Thoracic aorta (tissue), 2 donors: ENCODE measurements around the gene NDFIP2. TPM values are rescaled to one million over a fixed set of nuclear protein-coding genes. Genes with fewer than 3 reads are reported as not detected.

Experiments used
- ATAC-seq: fragments of 150-250 bp; one replicate; pipeline ENCODE4 v1.8.0; 2017; ENCODE audit warnings: low read depth; ENCODE audit not compliant: insufficient number of reproducible peaks, low FRiP score
- DNase-seq: peaks from one replicate; pipeline ENCODE4 v3.0.0-alpha.2; 2020; ENCODE audit warnings: low spot score
- H3K27ac ChIP-seq, 2 donors: fragments of 200-600 bp; sonication (generic); 1 replicate in 1 of 2; 2 replicates in 1 of 2; pipeline ENCODE4 v1.5.1; 2016; ENCODE audit warnings: mild to moderate bottlenecking in 2 of 2, moderate library complexity in 2 of 2
- H3K27me3 ChIP-seq: fragments of 200-600 bp; sonication (generic); replicated peaks from 2 replicates; pipeline ENCODE4 v1.6.0; 2016; ENCODE audit warnings: mild to moderate bottlenecking; ENCODE audit not compliant: insufficient read depth
- H3K36me3 ChIP-seq: fragments of 200-600 bp; sonication (generic); one replicate; pipeline ENCODE4 v1.5.1; 2016
- H3K4me1 ChIP-seq, 2 donors: fragments of 200-600 bp; sonication (generic); 1 replicate in 1 of 2; 2 replicates in 1 of 2; pipeline versions ENCODE4 v1.5.1 to v1.6.0; 2016; ENCODE audit warnings: low read depth in 2 of 2, mild to moderate bottlenecking in 1 of 2; ENCODE audit not compliant: control insufficient read depth in 1 of 2
- H3K4me3 ChIP-seq: fragments of 200-600 bp; sonication (generic); 2 replicates; pipeline ENCODE4 v1.5.1; 2016; ENCODE audit warnings: mild to moderate bottlenecking
- H3K9me3 ChIP-seq: fragments of 200-600 bp; sonication (generic); 2 replicates; pipeline ENCODE4 v1.5.1; 2016
- CTCF ChIP-seq: fragments of 200-600 bp; sonication (generic); IDR thresholded peaks from one replicate; pipeline ENCODE4 v1.5.1; 2019; ENCODE audit warnings: antibody characterized with exemption
- total RNA-seq, 2 donors: library from RNA; depleted of rRNA; stranded (reverse); fragments of >200 nt; gene quantifications; one replicate each; pipeline versions ENCODE4 v1.1.0 to v1.2.3, GENCODE V29; 2016

Gene NDFIP2
- total RNA-seq = 10 to 100 TPM in 1 of 2 donors, 1 to 10 TPM in 1; 9.7 to 12.0 TPM

- TF ChIP-seq CTCF = no peak
- Histone ChIP-seq H3K9me3 (no peaks in the 10 kb centered on the region), H3K4me3 (peak within 1 kb of the TSS; percentile 96), H3K36me3 (no peaks in the 10 kb centered on the region), H3K4me1 (peaks cover 11 to 16% of the 10 kb centered on the region in 2 donors), H3K27me3 (no peaks in the 10 kb centered on the region), H3K27ac (peak within 1 kb of the TSS in 1 of 2 donors; percentile 60)
- ATAC-seq (peak; percentile 50), DNase-seq (peak; percentile 9)
Measured at GRCh38 chr13:79480954-79481684, at the start of gene NDFIP2. TSS of gene NDFIP2 (plus strand) at chr13:79481155. CDS start at chr13:79481204, 49 bp downstream.

- H3K27me3 ChIP-seq = no peaks in the 10 kb centered on the region
- no peak for TF ChIP-seq CTCF
- DNase-seq = no peak
- no peaks in the 10 kb centered on the region for H3K36me3 ChIP-seq
- peaks cover 8% of the 10 kb centered on the region in 2 donors for H3K4me1 ChIP-seq
- H3K4me3 ChIP-seq = no peak overlapping the region
- no peaks in the 10 kb centered on the region for H3K9me3 ChIP-seq
- ATAC-seq = no peak
- no peak overlapping the region for H3K27ac ChIP-seq
Measured at GRCh38 chr13:79432086-79432485, 48.9 kb upstream of the NDFIP2 start.

- no peak for DNase-seq
- no peaks in the 10 kb centered on the region for H3K9me3 ChIP-seq
- H3K36me3 ChIP-seq = no peaks in the 10 kb centered on the region
- peaks cover 8% of the 10 kb centered on the region in 2 donors for H3K4me1 ChIP-seq
- TF ChIP-seq CTCF = no peak
- no peak overlapping the region for H3K4me3 ChIP-seq
- no peak overlapping the region for H3K27ac ChIP-seq
- ATAC-seq = no peak
- H3K27me3 ChIP-seq = no peaks in the 10 kb centered on the region
Measured at GRCh38 chr13:79432992-79433391, 48.0 kb upstream of the NDFIP2 start.

- ATAC-seq (no peak), DNase-seq (no peak)
- Histone ChIP-seq H3K9me3 (no peaks in the 10 kb centered on the region), H3K4me1 (peaks cover 8% of the 10 kb centered on the region in 2 donors), H3K4me3 (no peak overlapping the region), H3K36me3 (no peaks in the 10 kb centered on the region), H3K27me3 (no peaks in the 10 kb centered on the region), H3K27ac (no peak overlapping the region)
- TF ChIP-seq CTCF = no peak
Measured at GRCh38 chr13:79434556-79434955, 46.4 kb upstream of the NDFIP2 start.

GRCh38 chr13:79435561-79435990 is 45.4 kb upstream of the NDFIP2 start:
- H3K4me3 ChIP-seq = no peak overlapping the region
- no peak for TF ChIP-seq CTCF
- H3K4me1 ChIP-seq = peaks cover 8% of the 10 kb centered on the region in 2 donors
- no peak overlapping the region for H3K27ac ChIP-seq
- H3K36me3 ChIP-seq = no peaks in the 10 kb centered on the region
- DNase-seq (no peak), ATAC-seq (no peak)
- H3K9me3 ChIP-seq = no peaks in the 10 kb centered on the region
- H3K27me3 ChIP-seq = no peaks in the 10 kb centered on the region
